Measurements from ENCODE around the gene SLC6A11.

Gene SLC6A11

DNA sequence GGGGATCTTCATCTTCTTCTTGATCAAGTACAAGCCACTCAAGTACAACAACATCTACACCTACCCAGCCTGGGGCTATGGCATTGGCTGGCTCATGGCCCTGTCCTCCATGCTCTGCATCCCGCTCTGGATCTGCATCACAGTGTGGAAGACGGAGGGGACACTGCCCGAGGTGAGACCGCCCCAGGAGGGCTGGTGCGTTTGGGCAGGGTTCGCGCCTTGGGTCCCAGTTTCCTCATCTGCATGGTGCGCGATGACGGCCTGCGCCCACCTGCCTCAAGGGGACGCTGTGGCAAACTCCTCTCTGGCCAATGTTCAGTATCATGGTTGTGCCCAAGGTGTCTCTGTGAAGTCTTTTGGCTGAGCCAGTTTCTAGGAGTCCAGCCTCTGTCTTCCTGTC, 119.0 kb downstream of the SLC6A11 start:
- Histone ChIP-seq H3K36me3 (ENCODE audit: control insufficient read depth in 1 of 2, insufficient read depth in 2 of 2, low read length in 2 of 2) (no peaks in the 10 kb centered on the region), H3K27me3 (ENCODE audit: low read depth, low read length) (no peaks in the 10 kb centered on the region), H3K27ac (ENCODE audit: low read length) (no peak overlapping the region), H3K9me3 (ENCODE audit: control insufficient read depth in 1 of 2, low read length in 2 of 2) (no peaks in the 10 kb centered on the region), H3K4me1 (ENCODE audit: control insufficient read depth in 1 of 2, insufficient read depth in 2 of 2, low read length in 2 of 2) (no peaks in the 10 kb centered on the region), H3K4me3 (ENCODE audit: low read depth in 1 of 2, low read length in 2 of 2) (no peak overlapping the region)

DNA sequence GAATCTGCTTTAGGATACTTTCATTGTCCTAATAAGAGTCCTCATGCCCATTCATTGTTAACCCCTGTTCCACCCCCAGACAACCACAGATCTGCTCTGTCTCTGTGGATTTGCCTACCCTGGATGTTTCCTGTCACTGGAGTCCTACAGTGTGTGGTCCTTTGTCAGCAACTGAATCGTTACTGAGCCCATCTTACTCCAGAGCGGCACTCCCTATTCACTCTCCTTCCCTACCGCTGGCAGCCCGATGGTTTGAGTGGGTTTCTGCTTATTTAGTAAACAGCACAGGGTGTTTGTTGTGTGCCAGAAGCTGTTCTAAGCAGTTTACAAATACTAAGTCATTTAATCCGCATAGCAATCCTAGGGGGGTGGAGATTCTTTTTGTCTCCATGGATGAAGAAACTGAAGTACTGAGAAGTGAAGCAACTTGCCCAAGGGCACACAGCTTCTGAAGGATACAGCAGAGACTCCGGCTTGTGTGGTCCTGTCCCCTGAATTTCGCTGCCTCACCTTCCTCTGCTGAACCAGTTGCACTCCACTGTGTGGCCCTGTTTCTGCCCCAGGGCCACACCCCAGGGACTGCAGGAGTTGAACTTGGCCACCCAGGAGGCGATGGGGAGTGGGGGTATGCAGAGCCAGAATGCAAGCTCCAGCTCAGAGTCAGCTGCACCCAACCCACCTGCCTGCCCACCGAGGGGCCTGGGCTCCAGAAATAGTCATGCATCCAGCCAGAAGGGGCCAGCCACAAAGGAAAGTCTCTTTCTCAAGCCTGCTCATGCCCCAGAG, 120.0 kb downstream of the SLC6A11 start:
- Histone ChIP-seq H3K27me3 (ENCODE audit: low read depth, low read length) (no peaks in the 10 kb centered on the region), H3K9me3 (ENCODE audit: control insufficient read depth in 1 of 2, low read length in 2 of 2) (no peaks in the 10 kb centered on the region), H3K4me1 (ENCODE audit: control insufficient read depth in 1 of 2, insufficient read depth in 2 of 2, low read length in 2 of 2) (no peaks in the 10 kb centered on the region), H3K27ac (ENCODE audit: low read length) (no peak overlapping the region), H3K4me3 (ENCODE audit: low read depth in 1 of 2, low read length in 2 of 2) (no peak overlapping the region), H3K36me3 (ENCODE audit: control insufficient read depth in 1 of 2, insufficient read depth in 2 of 2, low read length in 2 of 2) (no peaks in the 10 kb centered on the region)

DNA sequence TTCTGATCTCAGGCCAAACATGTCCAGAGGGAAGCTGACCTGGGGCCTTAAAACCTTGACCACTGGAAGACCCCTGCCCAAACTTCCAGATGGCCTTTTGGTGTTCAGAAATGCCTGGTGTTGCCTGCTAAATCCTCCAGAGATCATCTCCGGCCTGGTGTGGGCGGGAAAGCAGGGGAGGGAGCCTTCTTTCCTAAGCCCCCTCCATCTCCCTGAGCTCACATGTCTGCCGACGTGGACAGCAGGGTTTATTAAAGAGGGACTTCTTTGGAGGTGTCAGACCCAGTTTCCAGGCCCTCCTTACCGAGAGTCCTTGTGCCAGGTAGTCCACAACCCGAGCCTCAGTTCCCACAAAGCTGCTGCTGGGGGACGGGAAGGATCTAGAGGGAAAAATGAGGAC, 120.7 kb downstream of the SLC6A11 start:
- Histone ChIP-seq H3K4me1 (ENCODE audit: control insufficient read depth in 1 of 2, insufficient read depth in 2 of 2, low read length in 2 of 2) (no peaks in the 10 kb centered on the region), H3K4me3 (ENCODE audit: low read depth in 1 of 2, low read length in 2 of 2) (no peak overlapping the region), H3K27ac (ENCODE audit: low read length) (no peak overlapping the region), H3K36me3 (ENCODE audit: control insufficient read depth in 1 of 2, insufficient read depth in 2 of 2, low read length in 2 of 2) (no peaks in the 10 kb centered on the region), H3K27me3 (ENCODE audit: low read depth, low read length) (no peaks in the 10 kb centered on the region), H3K9me3 (ENCODE audit: control insufficient read depth in 1 of 2, low read length in 2 of 2) (no peaks in the 10 kb centered on the region)

DNA sequence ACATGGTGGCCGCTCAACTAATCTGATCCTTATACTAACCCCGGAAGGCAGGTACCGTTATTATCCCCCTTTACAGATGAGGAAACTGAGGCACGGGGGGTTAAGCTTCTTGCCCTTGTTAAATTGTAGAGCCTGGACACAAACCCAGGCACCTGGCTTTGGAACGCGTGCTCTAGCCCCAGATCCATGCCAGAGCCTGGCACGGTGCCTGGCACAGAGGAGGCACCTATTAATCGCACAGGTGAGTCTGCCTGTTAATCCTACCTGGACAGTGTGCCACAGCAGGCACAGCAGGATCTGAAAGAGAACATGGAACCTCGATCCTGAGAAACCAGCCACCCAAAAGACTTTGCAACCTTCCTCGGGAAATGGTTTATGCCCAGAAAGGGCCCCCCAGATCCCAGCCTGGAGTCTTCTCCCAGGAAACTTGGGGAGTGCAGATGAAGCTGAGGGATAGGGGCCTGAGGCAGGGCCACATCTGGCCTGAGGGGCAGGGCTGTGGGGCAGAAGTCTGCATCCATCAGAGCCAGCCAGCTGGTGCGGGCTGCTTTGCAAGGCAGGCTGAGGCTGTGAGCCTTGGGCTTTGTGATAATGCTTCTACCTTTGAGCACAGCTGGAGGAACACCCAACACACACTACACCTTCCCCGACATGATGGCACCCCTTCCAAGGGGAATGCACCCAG, 121.3 kb downstream of the SLC6A11 start:
- H3K9me3 ChIP-seq (ENCODE audit: control insufficient read depth in 1 of 2, low read length in 2 of 2) = no peaks in the 10 kb centered on the region
- H3K36me3 ChIP-seq (ENCODE audit: control insufficient read depth in 1 of 2, insufficient read depth in 2 of 2, low read length in 2 of 2) = no peaks in the 10 kb centered on the region
- H3K4me1 ChIP-seq (ENCODE audit: control insufficient read depth in 1 of 2, insufficient read depth in 2 of 2, low read length in 2 of 2) = no peaks in the 10 kb centered on the region
- H3K4me3 ChIP-seq (ENCODE audit: low read depth in 1 of 2, low read length in 2 of 2) = no peak overlapping the region
- H3K27ac ChIP-seq (ENCODE audit: low read length) = no peak overlapping the region
- H3K27me3 ChIP-seq (ENCODE audit: low read depth, low read length) = no peaks in the 10 kb centered on the region

DNA sequence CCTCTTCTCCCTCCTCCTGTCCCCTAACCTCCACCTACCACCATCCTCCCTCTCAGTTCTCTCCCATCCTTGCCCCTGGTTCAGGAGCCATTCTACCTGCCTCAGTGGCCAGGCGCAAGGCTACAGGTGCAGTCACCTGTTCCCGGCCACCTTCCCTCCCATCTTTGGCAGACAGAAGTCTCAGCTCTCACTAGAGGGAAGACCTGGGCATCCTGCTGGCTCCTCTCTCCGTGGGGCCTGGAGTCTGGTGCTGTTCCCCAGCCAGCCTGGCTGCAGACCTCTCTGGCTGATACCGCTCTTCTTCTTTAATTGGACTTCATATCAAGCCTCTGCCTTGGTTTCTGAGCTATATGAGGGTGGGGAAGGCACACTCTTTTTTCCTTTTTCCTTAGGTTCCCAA, 123.5 kb downstream of the SLC6A11 start:
- no peaks in the 10 kb centered on the region for H3K27me3 ChIP-seq (ENCODE audit: low read depth, low read length)
- H3K36me3 ChIP-seq (ENCODE audit: control insufficient read depth in 1 of 2, insufficient read depth in 2 of 2, low read length in 2 of 2) = no peaks in the 10 kb centered on the region
- no peak overlapping the region for H3K27ac ChIP-seq (ENCODE audit: low read length)
- no peak overlapping the region for H3K4me3 ChIP-seq (ENCODE audit: low read depth in 1 of 2, low read length in 2 of 2)
- H3K4me1 ChIP-seq (ENCODE audit: control insufficient read depth in 1 of 2, insufficient read depth in 2 of 2, low read length in 2 of 2) = no peaks in the 10 kb centered on the region
- H3K9me3 ChIP-seq (ENCODE audit: control insufficient read depth in 1 of 2, low read length in 2 of 2) = no peaks in the 10 kb centered on the region

DNA sequence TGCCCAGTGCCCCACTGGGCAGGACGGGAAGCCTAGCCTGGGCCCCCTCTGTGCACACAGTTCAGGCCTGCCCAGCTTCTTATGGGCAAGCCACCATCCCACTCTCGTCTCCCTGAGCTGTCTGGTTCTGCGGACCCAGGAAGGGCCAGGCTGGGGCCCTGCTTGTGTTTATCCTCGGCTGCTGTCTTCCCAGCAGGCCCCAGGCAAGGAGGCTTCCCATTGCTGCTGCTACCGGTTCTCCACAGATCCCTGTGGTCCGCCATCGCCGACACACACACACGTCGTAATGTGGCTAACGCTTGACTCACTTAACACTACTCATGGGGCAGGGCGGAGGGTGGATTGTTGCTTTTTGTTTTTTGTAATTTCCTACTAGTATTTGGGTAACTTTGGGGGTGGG, 124.1 kb downstream of the SLC6A11 start:
- H3K4me1 ChIP-seq (ENCODE audit: control insufficient read depth in 1 of 2, insufficient read depth in 2 of 2, low read length in 2 of 2) = no peaks in the 10 kb centered on the region
- no peak overlapping the region for H3K4me3 ChIP-seq (ENCODE audit: low read depth in 1 of 2, low read length in 2 of 2)
- H3K27me3 ChIP-seq (ENCODE audit: low read depth, low read length) = no peaks in the 10 kb centered on the region
- no peak overlapping the region for H3K27ac ChIP-seq (ENCODE audit: low read length)
- H3K36me3 ChIP-seq (ENCODE audit: control insufficient read depth in 1 of 2, insufficient read depth in 2 of 2, low read length in 2 of 2) = no peaks in the 10 kb centered on the region
- no peaks in the 10 kb centered on the region for H3K9me3 ChIP-seq (ENCODE audit: control insufficient read depth in 1 of 2, low read length in 2 of 2)

DNA sequence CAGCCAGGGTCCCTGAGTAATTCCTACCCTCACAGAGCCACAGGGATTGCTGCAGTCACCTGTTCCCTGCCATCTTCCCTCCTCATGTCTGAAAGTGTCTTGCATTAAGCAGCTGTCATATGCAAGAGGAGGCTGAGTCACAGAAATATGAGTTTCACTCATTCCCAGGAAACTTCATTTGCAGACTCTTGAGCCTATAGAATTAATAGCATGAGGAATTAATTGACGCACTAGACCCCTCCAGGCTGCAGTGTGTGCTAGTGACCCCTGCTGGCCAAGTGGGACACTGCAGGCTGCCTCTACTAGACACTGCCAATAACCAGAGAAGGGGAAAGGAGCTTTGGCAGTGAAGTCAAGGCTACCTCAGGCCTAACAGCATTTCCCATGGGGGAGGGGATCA, 125.9 kb downstream of the SLC6A11 start:
- Histone ChIP-seq H3K4me1 (ENCODE audit: control insufficient read depth in 1 of 2, insufficient read depth in 2 of 2, low read length in 2 of 2) (no peaks in the 10 kb centered on the region), H3K4me3 (ENCODE audit: low read depth in 1 of 2, low read length in 2 of 2) (no peak overlapping the region), H3K36me3 (ENCODE audit: control insufficient read depth in 1 of 2, insufficient read depth in 2 of 2, low read length in 2 of 2) (no peaks in the 10 kb centered on the region), H3K27me3 (ENCODE audit: low read depth, low read length) (no peaks in the 10 kb centered on the region), H3K27ac (ENCODE audit: low read length) (no peak overlapping the region), H3K9me3 (ENCODE audit: control insufficient read depth in 1 of 2, low read length in 2 of 2) (no peaks in the 10 kb centered on the region)

DNA sequence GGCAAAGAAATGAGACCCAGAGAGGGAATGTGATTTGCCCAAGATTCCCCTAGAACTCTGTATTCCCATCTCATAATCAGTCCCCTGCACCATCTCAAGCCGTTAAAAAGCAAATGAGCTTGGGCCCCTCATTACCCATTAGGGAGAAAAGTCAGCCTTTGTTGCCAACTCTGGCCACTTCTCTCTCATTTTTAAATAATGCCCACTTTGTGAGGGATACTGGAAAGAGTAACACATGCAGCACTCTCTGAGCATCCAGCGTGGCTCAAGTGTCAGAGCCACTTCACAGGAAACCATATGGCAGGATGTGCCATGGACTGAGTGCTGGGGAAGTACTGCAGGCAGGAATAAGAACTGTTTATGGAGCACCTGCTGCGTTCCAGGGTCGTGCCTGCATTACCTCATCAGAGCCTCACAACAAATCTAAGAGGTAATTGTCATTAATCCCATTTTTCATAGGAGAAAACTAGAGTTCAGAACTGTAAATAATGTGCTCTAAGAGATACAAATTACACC, 126.7 kb downstream of the SLC6A11 start:
- H3K4me1 ChIP-seq (ENCODE audit: control insufficient read depth in 1 of 2, insufficient read depth in 2 of 2, low read length in 2 of 2) = no peaks in the 10 kb centered on the region
- no peaks in the 10 kb centered on the region for H3K36me3 ChIP-seq (ENCODE audit: control insufficient read depth in 1 of 2, insufficient read depth in 2 of 2, low read length in 2 of 2)
- H3K9me3 ChIP-seq (ENCODE audit: control insufficient read depth in 1 of 2, low read length in 2 of 2) = no peaks in the 10 kb centered on the region
- H3K27me3 ChIP-seq (ENCODE audit: low read depth, low read length) = no peaks in the 10 kb centered on the region
- no peak overlapping the region for H3K27ac ChIP-seq (ENCODE audit: low read length)
- H3K4me3 ChIP-seq (ENCODE audit: low read depth in 1 of 2, low read length in 2 of 2) = no peak overlapping the region

DNA sequence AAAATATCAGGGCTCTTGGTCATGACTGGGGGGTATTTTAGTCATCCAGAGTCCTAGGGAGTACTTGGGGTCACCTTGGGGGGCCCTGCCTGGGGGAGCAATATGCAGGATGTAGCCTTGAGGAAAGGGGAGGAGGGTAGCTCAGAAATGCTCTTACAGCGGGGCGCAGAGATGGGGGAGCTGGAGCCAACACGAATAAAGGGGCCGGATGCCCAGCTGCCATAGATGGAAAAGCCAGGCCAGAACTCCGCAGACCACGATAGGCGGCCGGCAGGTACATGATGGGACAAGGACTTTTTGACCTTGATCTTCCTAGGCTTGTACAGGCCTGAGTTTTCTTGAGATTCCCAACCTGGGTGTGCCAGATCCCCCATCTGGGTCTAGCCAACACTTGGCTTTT, 128.8 kb downstream of the SLC6A11 start:
- H3K36me3 ChIP-seq (ENCODE audit: control insufficient read depth in 1 of 2, insufficient read depth in 2 of 2, low read length in 2 of 2) = no peaks in the 10 kb centered on the region
- H3K9me3 ChIP-seq (ENCODE audit: control insufficient read depth in 1 of 2, low read length in 2 of 2) = no peaks in the 10 kb centered on the region
- no peak overlapping the region for H3K27ac ChIP-seq (ENCODE audit: low read length)
- no peaks in the 10 kb centered on the region for H3K4me1 ChIP-seq (ENCODE audit: control insufficient read depth in 1 of 2, insufficient read depth in 2 of 2, low read length in 2 of 2)
- no peak overlapping the region for H3K4me3 ChIP-seq (ENCODE audit: low read depth in 1 of 2, low read length in 2 of 2)
- no peaks in the 10 kb centered on the region for H3K27me3 ChIP-seq (ENCODE audit: low read depth, low read length)

DNA sequence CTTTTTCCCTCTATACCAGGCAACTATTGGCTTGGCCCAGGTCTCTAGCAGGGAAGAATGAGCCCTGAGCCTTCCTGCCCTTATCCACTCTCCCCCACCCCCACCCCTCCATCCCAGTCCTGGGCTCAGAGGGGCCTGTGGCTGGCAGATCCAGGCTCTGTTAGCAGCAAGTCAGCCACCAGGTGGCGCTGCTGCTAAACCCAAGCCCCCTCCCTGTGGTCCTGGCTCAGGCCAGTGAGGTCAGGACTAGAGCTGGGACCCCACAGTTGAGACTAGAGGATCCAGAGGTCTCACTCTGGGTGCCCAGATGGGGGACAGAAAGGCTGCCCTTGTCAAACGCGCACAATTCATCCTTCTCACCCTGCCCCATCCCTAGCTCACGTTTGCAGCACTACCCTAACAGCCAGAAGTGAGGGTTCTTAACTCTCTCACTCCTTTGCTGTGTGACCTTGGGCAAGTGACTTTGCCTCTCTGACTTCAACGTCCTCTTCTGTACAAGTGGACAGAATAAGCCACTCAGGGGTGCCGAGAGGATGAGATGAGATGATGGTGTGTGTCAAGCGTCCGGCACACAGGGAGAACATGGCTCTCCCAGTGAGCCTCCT, 129.8 kb downstream of the SLC6A11 start:
- Histone ChIP-seq H3K36me3 (ENCODE audit: control insufficient read depth in 1 of 2, insufficient read depth in 2 of 2, low read length in 2 of 2) (no peaks in the 10 kb centered on the region), H3K4me1 (ENCODE audit: control insufficient read depth in 1 of 2, insufficient read depth in 2 of 2, low read length in 2 of 2) (no peaks in the 10 kb centered on the region), H3K4me3 (ENCODE audit: low read depth in 1 of 2, low read length in 2 of 2) (no peak overlapping the region), H3K27ac (ENCODE audit: low read length) (no peak overlapping the region), H3K27me3 (ENCODE audit: low read depth, low read length) (no peaks in the 10 kb centered on the region), H3K9me3 (ENCODE audit: control insufficient read depth in 1 of 2, low read length in 2 of 2) (no peaks in the 10 kb centered on the region)

DNA sequence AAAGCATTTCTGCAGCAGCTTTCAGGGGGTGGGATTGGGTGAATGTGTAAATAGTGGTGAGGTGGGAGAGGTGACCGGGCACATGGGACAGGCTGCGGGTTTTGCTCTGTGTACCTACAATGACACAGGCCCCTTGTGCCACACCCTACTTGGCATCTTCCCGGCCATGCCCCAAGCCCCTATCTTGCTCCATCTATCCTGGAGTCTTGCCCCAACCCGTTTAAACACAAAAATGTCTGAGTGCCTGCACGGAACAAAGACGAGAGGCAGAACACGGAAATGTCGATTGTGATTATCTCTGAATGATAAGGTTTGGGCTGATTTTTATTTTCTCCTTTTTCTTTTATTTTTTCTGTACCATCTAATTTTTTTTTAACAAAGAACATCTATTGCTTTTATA, 130.5 kb downstream of the SLC6A11 start:
- no peaks in the 10 kb centered on the region for H3K36me3 ChIP-seq (ENCODE audit: control insufficient read depth in 1 of 2, insufficient read depth in 2 of 2, low read length in 2 of 2)
- H3K27me3 ChIP-seq (ENCODE audit: low read depth, low read length) = no peaks in the 10 kb centered on the region
- no peak overlapping the region for H3K27ac ChIP-seq (ENCODE audit: low read length)
- no peak overlapping the region for H3K4me3 ChIP-seq (ENCODE audit: low read depth in 1 of 2, low read length in 2 of 2)
- H3K4me1 ChIP-seq (ENCODE audit: control insufficient read depth in 1 of 2, insufficient read depth in 2 of 2, low read length in 2 of 2) = no peaks in the 10 kb centered on the region
- H3K9me3 ChIP-seq (ENCODE audit: control insufficient read depth in 1 of 2, low read length in 2 of 2) = no peaks in the 10 kb centered on the region

All from muscle layer of duodenum (tissue), 2 donors.